ENCODE results near the gene APBA1.

- TF ChIP-seq JUND (IDR thresholded peaks at IDR 0.05) = no peak
- TF ChIP-seq, protein P1, sequence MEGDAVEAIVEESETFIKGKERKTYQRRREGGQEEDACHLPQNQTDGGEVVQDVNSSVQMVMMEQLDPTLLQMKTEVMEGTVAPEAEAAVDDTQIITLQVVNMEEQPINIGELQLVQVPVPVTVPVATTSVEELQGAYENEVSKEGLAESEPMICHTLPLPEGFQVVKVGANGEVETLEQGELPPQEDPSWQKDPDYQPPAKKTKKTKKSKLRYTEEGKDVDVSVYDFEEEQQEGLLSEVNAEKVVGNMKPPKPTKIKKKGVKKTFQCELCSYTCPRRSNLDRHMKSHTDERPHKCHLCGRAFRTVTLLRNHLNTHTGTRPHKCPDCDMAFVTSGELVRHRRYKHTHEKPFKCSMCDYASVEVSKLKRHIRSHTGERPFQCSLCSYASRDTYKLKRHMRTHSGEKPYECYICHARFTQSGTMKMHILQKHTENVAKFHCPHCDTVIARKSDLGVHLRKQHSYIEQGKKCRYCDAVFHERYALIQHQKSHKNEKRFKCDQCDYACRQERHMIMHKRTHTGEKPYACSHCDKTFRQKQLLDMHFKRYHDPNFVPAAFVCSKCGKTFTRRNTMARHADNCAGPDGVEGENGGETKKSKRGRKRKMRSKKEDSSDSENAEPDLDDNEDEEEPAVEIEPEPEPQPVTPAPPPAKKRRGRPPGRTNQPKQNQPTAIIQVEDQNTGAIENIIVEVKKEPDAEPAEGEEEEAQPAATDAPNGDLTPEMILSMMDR (IDR thresholded peaks at IDR 0.05) = no peak
- TF ChIP-seq, protein P2, sequence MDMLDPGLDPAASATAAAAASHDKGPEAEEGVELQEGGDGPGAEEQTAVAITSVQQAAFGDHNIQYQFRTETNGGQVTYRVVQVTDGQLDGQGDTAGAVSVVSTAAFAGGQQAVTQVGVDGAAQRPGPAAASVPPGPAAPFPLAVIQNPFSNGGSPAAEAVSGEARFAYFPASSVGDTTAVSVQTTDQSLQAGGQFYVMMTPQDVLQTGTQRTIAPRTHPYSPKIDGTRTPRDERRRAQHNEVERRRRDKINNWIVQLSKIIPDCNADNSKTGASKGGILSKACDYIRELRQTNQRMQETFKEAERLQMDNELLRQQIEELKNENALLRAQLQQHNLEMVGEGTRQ (IDR thresholded peaks at IDR 0.05; ENCODE audit: borderline replicate concordance, low read depth, low read length) = no peak
Observed at GRCh38 chr9:69564557-69564956, 107.6 kb downstream of the APBA1 start.
